Glomerular endothelial cell (primary cell): ENCODE results near the gene C16orf90. TPM values are rescaled to one million over a fixed set of nuclear protein-coding genes. Genes with fewer than 3 reads are reported as not detected.
"Not testable (repeated sequence)": the region's sequence is repeated elsewhere in the genome, so short reads cannot be mapped to it uniquely, and the experiment has no call there.

Experiments used
- DNase-seq: peaks from one replicate; pipeline ENCODE4 v3.0.0-alpha.2; 2011; ENCODE audit warnings: low read depth, low spot score; ENCODE audit errors: extremely low read depth
- total RNA-seq: library from RNA; depleted of rRNA; stranded (reverse); fragments of >200 nt; gene quantifications from 2 replicates; pipeline ENCODE4 v1.2.3, GENCODE V29; 2015

Gene C16orf90
- total RNA-seq, 1 donor from 2014 or later, result not detected

DNA sequence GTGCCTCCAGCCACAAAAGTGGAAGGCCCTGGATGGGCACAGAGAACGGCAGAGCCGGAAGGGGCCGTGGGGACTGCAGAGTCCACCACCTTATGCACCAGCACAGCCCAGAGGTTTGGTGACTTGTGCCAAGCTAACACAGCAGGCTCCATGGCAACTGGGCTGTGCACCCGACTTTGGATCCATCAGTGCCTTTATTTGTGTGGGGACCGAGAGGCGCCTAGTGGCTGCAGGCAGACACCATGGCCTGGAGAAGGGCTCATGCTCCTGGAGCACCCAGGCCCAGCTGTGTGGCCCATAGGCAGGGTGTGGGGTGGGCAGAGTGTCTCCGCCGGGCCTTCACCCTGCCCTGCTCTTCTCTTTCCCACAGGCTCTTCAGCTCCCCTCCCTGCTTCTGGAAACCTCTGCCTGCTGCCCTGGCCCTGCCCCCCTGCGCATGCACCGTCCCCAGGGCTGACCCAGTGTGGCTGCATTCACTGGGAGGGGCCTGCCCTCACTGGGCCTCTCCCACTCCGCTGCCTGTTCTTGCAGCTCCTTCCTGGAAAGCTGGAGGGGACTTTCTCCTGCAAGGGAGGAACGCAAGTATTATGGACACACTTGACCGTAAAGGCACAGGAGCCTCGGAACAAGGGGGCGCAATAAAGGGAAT is 10.1 kb downstream of the C16orf90 start:
- DNase-seq, result no peak

DNA sequence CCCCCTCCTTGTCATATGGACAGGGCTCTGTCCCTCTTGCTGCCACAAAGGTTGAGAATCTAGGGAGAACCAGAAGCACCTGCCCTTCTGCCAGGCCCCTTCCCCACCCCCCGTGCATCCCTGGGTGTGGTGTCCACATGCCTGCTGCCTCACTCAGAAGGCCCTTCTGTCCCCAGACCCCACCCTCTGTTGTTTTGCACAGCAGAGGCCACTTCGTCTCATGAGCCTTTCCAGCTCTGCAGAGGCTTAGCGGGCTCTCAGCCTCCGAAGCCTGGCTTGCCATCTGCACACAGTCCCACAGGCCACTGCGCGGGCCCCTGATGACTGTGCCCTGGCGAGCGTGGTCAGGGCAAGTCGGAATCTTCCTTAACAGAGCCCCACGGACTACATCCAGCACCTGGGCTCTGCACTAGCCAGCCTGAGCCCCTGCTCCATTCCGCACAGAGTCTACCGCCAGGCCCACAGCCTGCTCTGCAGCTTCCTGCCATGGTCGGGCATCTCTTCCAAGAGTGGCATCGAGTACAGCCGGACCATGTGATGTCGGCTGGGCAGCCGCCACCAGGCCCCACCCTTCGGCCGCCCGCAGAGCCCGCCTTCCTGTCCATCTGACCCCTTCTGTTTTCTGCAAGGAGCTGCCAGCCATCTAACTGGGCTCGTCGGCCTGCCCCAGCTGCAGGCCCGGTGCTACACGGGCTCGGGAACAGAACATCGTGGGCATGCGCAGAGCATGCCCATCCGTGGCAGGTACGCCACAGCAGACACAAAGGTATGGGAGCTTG is 10.8 kb downstream of the C16orf90 start:
- DNase-seq, result no peak

DNA sequence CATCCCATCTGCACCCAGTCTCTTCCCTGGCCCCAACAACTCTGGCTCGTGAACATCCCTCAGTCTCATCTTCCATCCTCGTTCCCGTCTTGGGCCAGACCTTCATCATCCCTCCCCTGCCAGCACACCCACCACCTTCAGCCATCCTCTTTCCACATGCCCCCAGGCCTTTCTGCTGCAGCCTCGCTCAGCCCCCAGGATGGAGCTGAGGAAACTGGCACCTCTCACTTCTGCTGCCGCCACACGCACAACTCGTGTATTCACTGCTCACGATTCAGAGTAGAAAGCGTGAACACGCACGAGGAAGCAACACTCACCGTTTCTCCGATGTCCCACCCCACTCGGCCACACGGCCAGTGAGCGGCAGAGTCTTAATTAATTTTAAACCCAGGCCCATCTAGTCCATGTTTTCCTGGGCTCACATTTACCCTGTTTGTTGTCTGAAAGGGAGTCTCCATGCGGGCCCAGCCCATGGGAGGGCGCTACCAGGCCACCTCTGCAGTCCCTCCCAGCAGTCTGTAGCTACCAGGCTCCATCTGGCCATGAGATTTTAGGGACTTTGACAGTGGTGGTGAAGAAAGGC is 12.5 kb downstream of the C16orf90 start:
- no peak for DNase-seq

DNA sequence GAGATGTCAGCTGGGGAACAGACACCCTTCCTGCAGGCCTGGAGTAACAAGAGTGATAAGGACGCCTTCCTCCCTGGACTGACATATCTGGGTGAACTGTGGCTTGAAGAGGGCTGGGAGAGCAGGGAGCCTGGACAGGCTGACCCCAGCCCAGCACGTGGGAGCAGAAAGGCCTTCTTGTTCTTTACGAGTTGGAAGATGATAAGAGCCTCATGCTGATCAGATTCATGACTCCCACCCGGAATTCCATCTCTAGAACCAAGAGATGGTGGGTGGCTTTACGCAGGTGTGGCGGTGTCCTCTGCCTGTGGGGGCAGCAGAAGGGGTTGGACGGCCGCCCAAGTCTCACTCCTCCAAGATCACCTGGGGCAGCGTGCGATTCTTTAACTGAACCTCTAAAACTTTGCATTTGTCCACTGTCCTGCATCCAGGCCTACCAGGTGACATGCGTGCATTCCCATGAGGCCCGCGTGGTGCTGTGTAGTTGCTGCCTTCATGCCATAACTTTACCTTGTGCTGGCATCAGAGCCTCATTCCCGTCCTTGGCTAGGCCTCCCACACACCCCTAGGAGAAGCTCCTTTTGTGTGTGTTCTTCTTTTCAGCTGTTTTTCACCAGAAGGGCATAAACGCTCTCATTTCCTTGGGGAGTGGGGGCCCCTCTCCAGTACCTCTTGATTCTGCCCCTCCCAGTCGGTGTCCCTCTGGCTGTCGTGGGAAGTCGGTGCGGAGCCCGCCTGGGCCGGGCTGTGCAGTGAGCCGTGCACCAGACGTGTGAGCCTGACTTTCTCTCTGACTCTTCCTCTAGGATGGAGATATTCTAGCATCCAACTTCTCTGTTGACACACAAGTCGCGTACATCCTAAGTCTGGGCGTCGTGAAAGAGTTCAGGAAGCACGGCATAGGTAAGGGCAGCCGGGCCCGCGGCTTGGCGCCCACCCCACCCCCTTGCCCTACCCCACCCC is 13.3 kb downstream of the C16orf90 start:
- no peak for DNase-seq

DNA sequence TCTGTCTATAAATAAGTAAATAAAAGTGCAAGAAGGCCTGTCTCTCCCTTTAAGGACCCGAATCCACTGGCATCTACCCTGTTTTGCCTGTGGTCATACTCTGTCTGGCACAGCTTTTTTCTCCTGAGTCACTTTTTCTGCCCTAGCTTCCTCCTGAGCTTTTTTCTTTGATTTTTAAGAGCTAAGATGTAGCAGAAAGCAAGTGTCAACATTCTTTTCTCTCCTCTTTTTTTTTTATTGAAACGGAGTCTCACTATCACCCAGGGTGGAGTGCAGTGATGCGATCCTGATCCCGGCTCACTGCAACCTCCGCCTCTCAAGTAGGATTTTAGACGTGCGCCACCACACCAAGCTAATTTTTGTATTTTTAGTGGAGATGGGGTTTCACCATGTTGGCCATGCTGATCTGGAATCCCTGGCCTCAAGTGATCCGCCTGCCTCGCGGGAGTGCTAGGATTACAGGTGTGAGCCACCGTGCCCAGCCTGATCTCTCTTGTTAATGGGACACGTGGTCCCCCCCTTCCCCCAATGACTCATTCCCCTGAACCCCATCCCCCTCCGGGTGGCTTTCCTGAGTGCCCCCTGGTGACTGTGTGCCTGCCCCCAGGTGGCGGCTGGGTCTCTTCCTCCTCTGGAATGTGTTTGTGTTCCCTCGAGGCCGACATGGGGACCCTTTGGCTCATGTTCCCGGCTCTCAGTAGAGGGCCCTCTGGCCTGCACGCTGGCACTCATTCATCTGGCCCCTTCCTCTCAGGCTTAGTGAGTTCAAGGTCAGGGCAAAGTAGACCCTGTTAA is 14.2 kb downstream of the C16orf90 start:
- no peak for DNase-seq

DNA sequence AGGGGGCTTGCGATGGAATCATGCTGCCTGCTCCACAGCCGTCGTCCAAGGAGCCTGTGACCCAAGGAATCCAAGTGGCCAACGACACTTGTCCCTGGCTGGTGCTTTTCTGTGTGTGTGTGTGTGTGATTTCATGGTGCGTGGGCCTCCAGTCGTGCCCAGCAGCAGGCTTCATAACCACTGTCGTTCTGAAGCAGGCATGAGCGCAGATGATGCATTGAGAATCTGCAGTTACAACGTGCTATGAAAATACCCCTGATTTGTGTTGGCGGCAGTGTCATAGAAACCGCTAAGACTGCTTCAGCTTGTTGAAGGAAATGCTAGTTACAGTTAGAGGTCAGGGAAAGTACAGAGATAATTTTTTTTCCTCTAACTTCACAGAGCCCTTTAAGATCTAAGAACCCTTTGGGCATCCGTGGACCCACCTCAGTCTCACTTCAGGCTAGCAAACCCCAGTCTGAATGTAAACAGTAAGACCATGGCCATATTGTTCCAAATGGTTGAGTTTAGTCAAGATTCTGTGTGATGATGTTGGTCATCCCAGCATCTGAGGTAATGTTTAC is 15.6 kb downstream of the C16orf90 start:
- no peak for DNase-seq

DNA sequence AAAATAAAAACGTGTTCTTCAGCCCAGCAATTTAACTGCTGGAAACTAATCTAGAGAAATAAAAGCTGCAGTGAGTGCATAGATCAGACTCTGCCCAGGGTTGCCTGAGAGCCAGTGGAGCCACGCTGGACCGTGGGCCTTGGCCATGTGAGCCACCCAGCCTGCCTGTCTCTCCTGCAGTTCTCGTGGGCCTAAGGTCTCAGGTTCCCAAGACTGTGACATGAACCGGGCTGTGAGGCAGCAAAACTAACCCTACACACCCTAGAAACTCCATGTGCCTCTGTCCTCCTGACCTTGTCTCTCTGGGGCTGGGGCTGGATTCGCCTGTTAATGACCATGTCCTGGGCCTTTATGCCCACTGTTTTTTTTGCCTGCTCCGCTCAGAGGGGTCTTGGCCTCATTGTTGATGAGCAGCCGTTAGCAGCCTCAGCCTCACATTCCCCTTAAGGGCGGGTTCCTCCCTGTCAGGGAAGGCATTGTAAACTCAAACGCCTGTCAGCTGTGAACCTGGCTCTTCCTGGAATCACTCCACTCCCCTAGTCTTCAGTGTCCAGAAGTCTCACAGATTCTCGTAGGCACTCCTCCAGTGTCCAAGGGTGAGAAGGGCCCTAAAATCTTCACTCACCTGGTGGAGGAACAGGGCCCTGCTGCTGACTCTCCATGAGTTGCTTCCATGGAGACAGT is 16.9 kb downstream of the C16orf90 start:
- no peak for DNase-seq

DNA sequence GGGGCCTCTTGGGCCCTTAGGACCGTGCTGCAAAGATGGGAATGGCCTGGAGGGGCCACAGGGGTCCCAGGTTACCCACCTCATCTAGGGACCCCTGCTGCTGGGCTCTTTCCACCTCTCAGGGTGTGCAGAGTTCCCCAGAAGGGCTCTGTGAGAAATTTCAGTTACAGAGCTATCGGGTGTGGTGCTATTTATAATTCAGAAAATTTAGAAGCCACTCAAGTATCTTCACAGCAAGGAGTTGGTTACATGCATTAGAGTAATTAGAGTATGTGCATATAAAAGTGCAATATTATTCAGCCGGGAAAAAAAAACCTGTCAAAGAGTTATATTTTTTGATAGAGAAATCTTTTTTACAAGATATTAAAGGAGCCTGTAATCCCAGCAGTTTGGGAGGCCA is 18.9 kb downstream of the C16orf90 start:
- DNase-seq, result no peak

DNA sequence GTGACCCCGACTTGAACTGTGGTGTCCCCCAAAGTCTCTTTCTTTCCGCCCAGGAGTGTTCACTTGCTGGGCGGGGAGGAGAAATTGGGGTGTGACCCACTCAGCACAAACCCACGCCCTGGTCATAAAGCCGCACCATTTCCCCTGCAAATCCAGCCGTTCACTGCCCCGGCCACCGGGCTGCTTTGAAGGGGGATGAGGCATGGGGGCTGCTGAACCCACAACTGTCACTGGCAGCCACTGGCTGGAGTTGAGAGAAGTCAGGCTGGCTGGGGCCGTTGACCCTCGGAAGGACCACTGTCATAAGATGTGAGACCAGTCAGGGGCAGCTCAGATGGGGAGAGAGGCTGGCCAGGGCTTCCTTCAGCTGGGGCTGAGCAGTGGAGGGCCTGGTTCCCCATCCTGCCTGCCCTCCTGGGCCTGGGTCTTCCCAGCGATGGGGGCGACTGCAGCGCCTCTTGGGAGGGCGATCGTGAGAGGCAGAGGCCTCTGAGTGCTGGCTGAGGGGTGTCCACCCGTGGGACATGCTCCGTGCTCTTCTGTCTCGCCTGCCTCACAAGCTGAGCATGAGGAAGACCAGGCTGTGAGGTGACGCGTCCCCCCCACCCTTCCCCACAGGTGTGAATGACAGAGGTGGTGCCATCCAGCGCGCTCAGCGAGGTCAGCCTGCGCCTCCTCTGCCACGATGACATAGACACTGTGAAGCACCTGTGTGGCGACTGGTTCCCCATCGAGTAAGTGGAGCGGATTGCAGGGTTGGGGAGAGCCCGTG is 19.5 kb downstream of the C16orf90 start:
- DNase-seq, result no peak

DNA sequence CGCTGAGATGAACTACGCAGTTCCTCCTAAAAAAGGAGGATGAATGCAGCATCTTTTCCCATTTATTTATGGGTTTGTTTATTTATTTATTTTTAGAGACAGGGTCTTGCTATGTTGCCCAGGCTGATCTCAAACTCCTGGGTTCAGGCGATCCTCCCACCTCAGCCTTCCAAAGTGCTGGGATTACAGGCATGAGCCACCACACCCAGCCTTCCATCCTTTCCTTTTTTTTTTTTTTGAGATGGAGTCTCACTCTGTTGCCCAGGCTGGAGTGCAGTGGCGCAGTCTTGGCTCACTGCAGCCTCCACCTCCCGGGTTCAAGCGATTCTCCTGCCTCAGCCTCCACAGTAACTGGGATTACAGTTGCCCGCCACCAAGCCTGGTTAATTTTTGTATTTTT is 20.4 kb downstream of the C16orf90 start:
- not testable (repeated sequence) for DNase-seq

DNA sequence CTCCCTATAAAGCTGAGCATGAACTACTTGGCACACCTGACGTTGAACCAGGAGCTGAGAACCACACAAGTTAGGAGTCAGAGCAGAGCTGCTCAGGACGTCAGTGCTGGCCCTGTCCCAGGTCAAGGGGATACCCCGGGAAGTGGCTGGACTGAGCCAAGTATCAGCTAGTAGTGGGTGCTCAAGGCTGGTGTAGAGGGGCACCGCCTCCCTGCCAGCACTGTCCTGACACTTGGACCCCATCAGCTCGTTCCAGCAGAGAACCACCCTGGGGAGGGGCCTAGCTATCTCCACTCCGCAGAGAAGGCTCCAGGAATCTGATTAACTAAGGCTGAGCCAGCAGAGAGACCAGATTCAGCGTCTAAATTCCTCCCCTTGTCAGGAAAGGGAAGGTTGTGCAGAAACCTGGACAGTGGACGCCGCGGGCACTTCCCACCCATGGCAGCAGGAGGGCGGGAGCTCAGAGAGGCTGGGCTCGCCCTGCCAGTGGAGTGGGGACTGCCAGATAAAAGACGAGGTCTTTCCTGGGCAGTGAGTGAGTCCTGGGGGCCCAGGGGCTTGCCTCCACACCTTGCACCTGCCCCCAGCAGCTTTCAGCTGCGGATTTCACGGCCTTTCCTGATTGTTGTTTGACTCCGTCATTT is 21.0 kb downstream of the C16orf90 start:
- DNase-seq, result no peak

DNA sequence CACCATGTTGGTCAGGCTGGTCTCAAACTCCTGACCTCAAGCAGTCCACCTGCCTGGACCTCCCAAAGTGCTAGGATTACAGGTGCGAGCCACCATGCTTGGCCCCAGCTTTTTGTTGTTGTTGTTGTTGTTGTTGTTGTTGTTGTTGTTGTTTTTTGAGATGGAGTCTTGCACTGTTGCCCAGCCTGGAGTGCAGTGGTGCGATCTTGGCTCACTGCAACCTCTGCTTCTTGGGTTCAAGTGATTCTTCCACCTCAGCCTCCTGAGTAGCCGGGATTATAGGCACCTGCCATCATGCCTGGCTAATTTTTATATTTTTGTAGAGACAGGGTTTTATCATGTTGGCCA is 21.7 kb downstream of the C16orf90 start:
- DNase-seq, result not testable (repeated sequence)

DNA sequence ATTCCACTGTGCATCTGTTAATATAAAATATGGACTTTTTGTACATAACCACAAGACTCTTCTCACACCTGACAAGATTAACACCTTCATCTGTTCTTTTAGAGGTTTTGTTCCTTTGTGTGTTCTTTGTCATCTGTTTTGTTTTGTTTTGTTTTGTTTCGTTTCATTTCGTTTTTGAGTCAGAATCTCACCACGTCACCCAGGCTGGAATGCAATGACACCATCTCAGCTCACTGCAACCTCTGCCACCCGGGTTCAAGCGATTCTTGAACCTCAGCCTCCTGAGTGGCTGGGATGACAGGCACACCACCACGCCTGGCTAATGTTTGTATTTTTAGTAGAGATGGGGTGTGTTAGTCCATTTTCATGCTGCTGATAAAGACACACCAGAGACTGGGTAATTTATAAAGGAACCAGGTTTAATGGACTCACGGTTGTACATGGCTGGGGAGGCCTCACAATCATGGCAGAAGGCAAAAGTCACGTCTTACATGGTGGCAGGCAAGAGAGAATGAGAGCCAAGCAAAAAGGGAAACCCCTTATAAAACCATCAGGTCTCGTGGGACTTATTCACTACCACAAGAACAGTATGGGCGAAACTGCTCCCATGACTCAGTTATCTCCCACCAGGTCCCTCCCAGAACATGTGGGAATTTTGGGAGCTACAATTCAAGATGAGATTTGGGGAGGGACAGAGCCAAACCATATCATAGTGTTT is 22.3 kb downstream of the C16orf90 start:
- no peak for DNase-seq

DNA sequence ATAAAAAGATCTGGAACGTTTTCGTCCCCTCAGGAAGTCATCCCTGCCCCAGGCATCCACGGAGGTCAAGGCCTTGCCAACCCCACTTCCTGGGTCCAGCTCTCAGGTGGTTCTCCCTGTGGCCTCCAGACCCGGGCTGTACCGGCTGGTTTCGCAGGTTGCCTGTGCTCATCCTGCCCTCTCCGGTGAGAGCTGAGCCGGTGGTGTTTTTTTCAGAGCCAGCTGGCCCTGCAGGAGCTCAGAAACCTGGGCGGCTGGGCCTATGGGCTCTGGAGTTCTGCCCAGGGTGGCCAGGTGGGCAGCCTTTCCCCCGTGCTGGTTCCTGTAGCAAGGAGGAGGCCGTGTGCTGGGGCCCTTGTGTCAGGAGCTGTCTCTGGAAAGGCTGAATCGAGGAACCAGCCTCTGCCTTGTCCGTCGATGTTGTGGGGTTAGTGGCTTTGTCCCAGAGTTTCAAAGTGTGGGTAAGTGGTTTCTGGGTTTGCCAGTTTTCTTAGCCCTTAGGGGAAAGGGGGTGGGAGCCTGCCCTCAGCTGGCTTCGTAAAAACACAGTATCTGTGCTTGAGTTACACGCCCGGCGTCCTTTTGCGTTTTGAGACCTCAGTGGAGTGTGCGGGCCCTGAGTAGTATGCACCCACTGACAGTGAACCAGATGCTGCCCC is 23.6 kb downstream of the C16orf90 start:
- no peak for DNase-seq

DNA sequence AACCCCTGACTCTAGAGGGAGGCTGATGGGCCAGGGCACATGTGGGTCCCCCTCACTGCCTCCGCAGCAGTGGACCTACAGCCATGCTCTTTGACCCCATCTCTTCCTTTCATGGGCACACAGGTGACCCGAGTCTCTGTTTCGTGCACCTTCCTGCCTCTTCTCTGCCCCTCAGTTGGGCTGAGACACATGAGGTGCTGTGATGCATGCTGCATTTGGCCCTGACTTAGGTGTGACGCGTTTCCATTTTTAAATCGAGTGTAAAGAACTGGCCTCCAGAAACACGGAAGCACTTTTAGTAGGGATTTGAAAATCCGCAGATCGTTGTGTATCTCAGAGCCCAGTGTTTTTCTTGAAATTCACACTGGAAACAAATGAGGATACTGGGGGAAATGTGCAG is 24.6 kb downstream of the C16orf90 start:
- no peak for DNase-seq

DNA sequence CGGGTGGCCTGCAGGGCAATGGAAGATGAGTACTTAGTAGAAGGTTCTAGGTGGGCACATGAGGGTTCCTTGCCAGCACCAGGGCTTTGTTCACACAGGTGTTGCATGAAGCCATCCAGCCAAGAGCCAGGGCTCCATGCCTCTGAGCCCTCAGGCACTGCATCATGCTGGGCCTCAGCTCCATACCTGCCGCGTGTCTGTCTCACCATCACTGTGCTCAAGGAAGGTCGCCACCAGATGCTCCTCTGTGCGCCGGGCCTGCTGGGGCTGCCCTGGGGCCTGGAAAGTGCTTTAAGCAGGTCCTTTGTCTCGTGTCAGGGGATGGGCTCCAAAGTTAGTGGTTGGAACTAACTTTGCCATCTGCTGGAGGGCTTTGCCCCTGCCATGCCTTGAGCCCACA is 25.6 kb downstream of the C16orf90 start:
- DNase-seq, result no peak

DNA sequence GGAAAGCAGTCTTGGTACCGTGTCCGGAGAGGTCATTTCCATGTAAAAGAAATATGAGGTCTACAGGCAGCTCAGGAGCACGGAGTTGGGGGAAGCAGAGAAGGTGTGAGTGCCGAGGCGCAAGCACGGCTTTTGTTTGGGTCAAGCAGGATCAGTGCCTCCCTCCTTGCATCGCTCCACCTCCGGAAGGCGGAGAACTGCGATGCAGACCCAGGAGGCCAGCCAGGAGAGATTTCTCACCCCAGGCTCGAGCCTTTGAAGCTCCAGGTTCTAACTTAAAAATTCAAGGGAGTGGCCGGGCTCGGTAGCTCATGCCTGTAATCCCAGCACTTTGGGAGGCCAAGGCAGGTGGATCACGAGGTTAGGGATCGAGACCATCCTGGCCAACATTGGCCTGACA is 26.8 kb downstream of the C16orf90 start:
- no peak for DNase-seq
